CD14-positive monocyte (primary cell): ENCODE results near the gene TNNT2. TPM values are rescaled to one million over a fixed set of nuclear protein-coding genes. Genes with fewer than 3 reads are reported as not detected.

Source experiments
- DNase-seq, 3 donors: peaks; one replicate each; pipeline ENCODE4 v3.0.0-alpha.2; 2011 to 2022
- H2AFZ ChIP-seq: 2 replicates; pipeline ENCODE4 v1.6.0; 2012; ENCODE audit warnings: mild to moderate bottlenecking, low read depth, low read length, inconsistent platforms; ENCODE audit not compliant: insufficient read depth, poor library complexity, severe bottlenecking
- H3K27ac ChIP-seq, 2 donors: 1 replicate in 1 of 2; 2 replicates in 1 of 2; pipeline ENCODE4 v1.5.1; 2012 to 2013; ENCODE audit warnings: low read length in 2 of 2, control low read depth in 1 of 2, inconsistent platforms in 1 of 2, low read depth in 1 of 2, mild to moderate bottlenecking in 1 of 2
- H3K27me3 ChIP-seq, 2 donors: one replicate each; pipeline versions ENCODE4 v1.6.0 to v1.6.1; 2011 to 2013; ENCODE audit warnings: low read length in 2 of 2; ENCODE audit not compliant: control insufficient read depth in 2 of 2, insufficient read depth in 2 of 2
- H3K36me3 ChIP-seq, 2 donors: replicated peaks in 1 of 2; 1 replicate in 1 of 2; 2 replicates in 1 of 2; pipeline versions ENCODE4 v1.5.1 to v1.6.1; 2012 to 2013; ENCODE audit warnings: low read length in 2 of 2, control low read depth in 1 of 2, inconsistent platforms in 1 of 2, mild to moderate bottlenecking in 1 of 2; ENCODE audit not compliant: insufficient read depth in 2 of 2, control insufficient read depth in 1 of 2
- H3K4me1 ChIP-seq, 2 donors: 1 replicate in 1 of 2; 2 replicates in 1 of 2; pipeline versions ENCODE4 v1.5.1 to v1.6.1; 2012 to 2013; ENCODE audit warnings: low read length in 2 of 2, control low read depth in 1 of 2, inconsistent platforms in 1 of 2, mild to moderate bottlenecking in 1 of 2, moderate library complexity in 1 of 2; ENCODE audit not compliant: insufficient read depth in 2 of 2, control insufficient read depth in 1 of 2
- H3K4me2 ChIP-seq: replicated peaks from 2 replicates; pipeline ENCODE3; 2012; ENCODE audit warnings: low read length, moderate library complexity, mild to moderate bottlenecking; ENCODE audit not compliant: poor library complexity, severe bottlenecking; ENCODE audit errors: extremely low read depth
- H3K4me3 ChIP-seq, 3 experiments: fragments of 200-600 bp in 1 of 3; sonication (generic) in 1 of 3; replicated peaks in 1 of 3; 1 replicate in 2 of 3; 2 replicates in 1 of 3; pipeline ENCODE4 v1.5.1; 2011 to 2013; ENCODE audit warnings: low read length in 3 of 3, mild to moderate bottlenecking in 3 of 3, control low read depth in 2 of 3, low read depth in 2 of 3, inconsistent platforms in 1 of 3, moderate library complexity in 1 of 3
- H3K79me2 ChIP-seq: 2 replicates; pipeline ENCODE4 v1.6.0; 2012; ENCODE audit warnings: mild to moderate bottlenecking, control low read depth, inconsistent platforms, low read length, moderate library complexity; ENCODE audit not compliant: insufficient read depth
- H3K9ac ChIP-seq: 2 replicates; pipeline ENCODE4 v1.6.0; 2017; ENCODE audit warnings: low read length, mild to moderate bottlenecking; ENCODE audit not compliant: insufficient read depth, poor library complexity, severe bottlenecking
- H3K9me3 ChIP-seq, 2 donors: replicated peaks in 1 of 2; 1 replicate in 1 of 2; 2 replicates in 1 of 2; pipeline versions ENCODE4 v1.5.1 to v1.6.1; 2012 to 2013; ENCODE audit warnings: low read length in 2 of 2, control low read depth in 1 of 2; ENCODE audit not compliant: control insufficient read depth in 1 of 2, insufficient read depth in 1 of 2
- H4K20me1 ChIP-seq: 2 replicates; pipeline ENCODE4 v1.6.0; 2012; ENCODE audit warnings: mild to moderate bottlenecking, low read length, control low read depth, moderate library complexity; ENCODE audit not compliant: insufficient read depth
- H3K27ac Mint-ChIP-seq, 7 donors: one replicate each; pipeline ENCODE4 v1.8.0; 2020; ENCODE audit warnings: mild to moderate bottlenecking in 7 of 7, mixed read lengths in 7 of 7, moderate library complexity in 6 of 7, inconsistent platforms in 2 of 7
- H3K27me3 Mint-ChIP-seq, 3 donors: one replicate each; pipeline ENCODE4 v1.8.0; 2021 to 2022; ENCODE audit warnings: low read depth in 3 of 3, mild to moderate bottlenecking in 3 of 3, mixed read lengths in 3 of 3, moderate library complexity in 3 of 3, inconsistent platforms in 1 of 3
- H3K36me3 Mint-ChIP-seq, 2 donors: one replicate each; pipeline ENCODE4 v1.8.0; 2020; ENCODE audit warnings: mixed read lengths in 2 of 2, inconsistent platforms in 1 of 2, mild to moderate bottlenecking in 1 of 2
- H3K4me1 Mint-ChIP-seq: one replicate; pipeline ENCODE4 v1.8.0; 2020; ENCODE audit warnings: mild to moderate bottlenecking, mixed read lengths
- H3K4me3 Mint-ChIP-seq, 2 donors: one replicate each; pipeline ENCODE4 v1.8.0; 2020; ENCODE audit warnings: mild to moderate bottlenecking in 2 of 2, mixed read lengths in 2 of 2, moderate library complexity in 1 of 2
- H3K9me3 Mint-ChIP-seq, 7 donors: one replicate each; pipeline ENCODE4 v1.8.0; 2020 to 2022; ENCODE audit warnings: mixed read lengths in 7 of 7, mild to moderate bottlenecking in 6 of 7, moderate library complexity in 6 of 7, inconsistent platforms in 2 of 7
- WGBS: methylation state at CpG from one replicate; pipeline ENCODE4 v1.1.5; 2013; ENCODE audit warnings: missing lambda C conversion rate; ENCODE audit not compliant: insufficient coverage; 5-methylcytosine and 5-hydroxymethylcytosine counted together
- intact Hi-C, 2 donors: fragments of 100-400 bp; cut with micrococcal nuclease; formaldehyde crosslinking; loops; one replicate each; pipeline versions ENCODE4 v1.15.0 to v1.15.1; 2023
- polyA plus RNA-seq, 3 donors: library from polyadenylated mRNA; depleted of rRNA in 1 of 3; unstranded in 2 of 3; stranded (reverse) in 1 of 3; fragments of 300-500 nt in 2 of 3; fragments of >200 nt in 1 of 3; fragmentation: Illumina TruSeq in 2 of 3; gene quantifications; 1 replicate in 2 of 3; 2 replicates in 1 of 3; pipeline ENCODE4 v1.2.3, GENCODE V29; 2012 to 2021
- TF ChIP-seq, protein P1 (sequence below): fragments of 200-600 bp; IDR thresholded peaks from one replicate; pipeline ENCODE4 v1.8.0; 2022; ENCODE audit warnings: antibody characterized with exemption, mild to moderate bottlenecking

Gene TNNT2
- polyA plus RNA-seq, 3 donors = not detected

DNA sequence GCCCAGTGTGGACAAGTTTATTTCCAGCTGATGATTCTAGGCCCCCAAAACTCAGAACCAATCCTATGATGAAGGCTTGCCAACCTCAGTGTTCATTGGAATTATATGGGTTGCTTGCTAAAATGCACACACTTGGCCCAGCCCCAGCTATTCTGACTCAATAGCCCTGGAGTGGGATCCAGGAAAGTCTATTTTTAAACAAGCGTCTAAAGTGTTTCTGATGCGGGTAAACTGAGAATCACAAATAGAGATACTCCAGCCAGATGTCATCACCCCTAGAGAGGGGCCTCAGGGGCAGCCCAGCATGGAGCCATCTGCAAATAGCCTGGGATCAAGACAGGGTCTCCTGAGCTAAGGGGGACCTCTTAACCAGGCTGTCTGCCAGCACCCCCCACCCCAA lies 48.2 kb downstream of the TNNT2 start:
- intact Hi-C loops = no loop called here
- H3K4me1 ChIP-seq = no peaks in the 10 kb centered on the region
- 100% methylated on average over 2 of the region's 2 CpGs for WGBS
- TF ChIP-seq, protein P1, sequence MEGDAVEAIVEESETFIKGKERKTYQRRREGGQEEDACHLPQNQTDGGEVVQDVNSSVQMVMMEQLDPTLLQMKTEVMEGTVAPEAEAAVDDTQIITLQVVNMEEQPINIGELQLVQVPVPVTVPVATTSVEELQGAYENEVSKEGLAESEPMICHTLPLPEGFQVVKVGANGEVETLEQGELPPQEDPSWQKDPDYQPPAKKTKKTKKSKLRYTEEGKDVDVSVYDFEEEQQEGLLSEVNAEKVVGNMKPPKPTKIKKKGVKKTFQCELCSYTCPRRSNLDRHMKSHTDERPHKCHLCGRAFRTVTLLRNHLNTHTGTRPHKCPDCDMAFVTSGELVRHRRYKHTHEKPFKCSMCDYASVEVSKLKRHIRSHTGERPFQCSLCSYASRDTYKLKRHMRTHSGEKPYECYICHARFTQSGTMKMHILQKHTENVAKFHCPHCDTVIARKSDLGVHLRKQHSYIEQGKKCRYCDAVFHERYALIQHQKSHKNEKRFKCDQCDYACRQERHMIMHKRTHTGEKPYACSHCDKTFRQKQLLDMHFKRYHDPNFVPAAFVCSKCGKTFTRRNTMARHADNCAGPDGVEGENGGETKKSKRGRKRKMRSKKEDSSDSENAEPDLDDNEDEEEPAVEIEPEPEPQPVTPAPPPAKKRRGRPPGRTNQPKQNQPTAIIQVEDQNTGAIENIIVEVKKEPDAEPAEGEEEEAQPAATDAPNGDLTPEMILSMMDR = no peak
- no peak overlapping the region for H3K9ac ChIP-seq
- no peak overlapping the region for H3K4me2 ChIP-seq
- Mint-ChIP-seq H3K27me3 (peaks cover 5 to 13% (median 9%) of the 10 kb centered on the region in 3 donors), H3K36me3 (no peaks in the 10 kb centered on the region), H3K4me3 (no peak overlapping the region), H3K4me1 (no peaks in the 10 kb centered on the region), H3K9me3 (no peaks in the 10 kb centered on the region), H3K27ac (no peak overlapping the region)
- DNase-seq = no peak
- no peaks in the 10 kb centered on the region for H4K20me1 ChIP-seq
- H3K27me3 ChIP-seq = no peaks in the 10 kb centered on the region
- no peak overlapping the region for H3K4me3 ChIP-seq
- H3K27ac ChIP-seq = no peak overlapping the region
- no peaks in the 10 kb centered on the region for H3K79me2 ChIP-seq
- no peaks in the 10 kb centered on the region for H3K36me3 ChIP-seq
- no peak overlapping the region for H2AFZ ChIP-seq
- no peaks in the 10 kb centered on the region for H3K9me3 ChIP-seq

DNA sequence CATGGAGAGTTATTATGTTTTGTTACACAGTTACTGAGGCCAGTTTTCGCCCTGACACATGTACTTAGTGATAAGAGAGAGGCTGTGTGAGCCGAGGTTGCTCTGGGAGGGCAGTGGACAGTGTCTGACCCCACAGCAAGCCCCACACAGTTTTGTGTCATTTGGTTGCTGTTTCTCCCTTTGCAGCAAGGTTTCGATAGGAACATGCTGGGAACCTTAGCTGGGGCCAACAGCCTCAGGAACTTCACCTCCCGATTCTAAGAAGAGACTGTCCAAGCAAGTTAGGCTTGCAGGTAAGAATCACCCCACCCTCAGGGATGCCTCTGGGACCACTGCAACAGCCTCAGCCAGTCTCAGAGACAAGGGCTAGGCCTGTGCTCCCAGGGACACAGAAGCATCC lies 48.9 kb downstream of the TNNT2 start:
- Histone ChIP-seq H3K27me3 (no peaks in the 10 kb centered on the region), H3K36me3 (no peaks in the 10 kb centered on the region), H3K9ac (no peak overlapping the region), H3K4me1 (no peaks in the 10 kb centered on the region), H3K4me3 (no peak overlapping the region), H3K27ac (no peak overlapping the region), H4K20me1 (no peaks in the 10 kb centered on the region), H3K9me3 (no peaks in the 10 kb centered on the region), H2AFZ (no peak overlapping the region), H3K79me2 (no peaks in the 10 kb centered on the region), H3K4me2 (no peak overlapping the region)
- Mint-ChIP-seq H3K4me3 (no peak overlapping the region), H3K9me3 (no peaks in the 10 kb centered on the region), H3K27me3 (peaks cover 5 to 13% (median 9%) of the 10 kb centered on the region in 3 donors), H3K27ac (no peak overlapping the region), H3K36me3 (no peaks in the 10 kb centered on the region), H3K4me1 (no peaks in the 10 kb centered on the region)
- 87% methylated on average over 3 of the region's 4 CpGs for WGBS
- intact Hi-C loops = no loop called here
- TF ChIP-seq, protein P1 = no peak
- DNase-seq = no peak
